ENCODE measurements around the gene NMRAL1. TPM values are rescaled to one million over a fixed set of nuclear protein-coding genes. Genes with fewer than 3 reads are reported as not detected.

NMRAL1 gene
- total RNA-seq, result 10 to 100 TPM; 50.1 to 79.1 (median 62.1) TPM
- total RNA-seq (2013), result 46.8 TPM
- 9.0 to 50.0 (median 33.5) reads per million in 29 experiments for total RNA-seq

DNA sequence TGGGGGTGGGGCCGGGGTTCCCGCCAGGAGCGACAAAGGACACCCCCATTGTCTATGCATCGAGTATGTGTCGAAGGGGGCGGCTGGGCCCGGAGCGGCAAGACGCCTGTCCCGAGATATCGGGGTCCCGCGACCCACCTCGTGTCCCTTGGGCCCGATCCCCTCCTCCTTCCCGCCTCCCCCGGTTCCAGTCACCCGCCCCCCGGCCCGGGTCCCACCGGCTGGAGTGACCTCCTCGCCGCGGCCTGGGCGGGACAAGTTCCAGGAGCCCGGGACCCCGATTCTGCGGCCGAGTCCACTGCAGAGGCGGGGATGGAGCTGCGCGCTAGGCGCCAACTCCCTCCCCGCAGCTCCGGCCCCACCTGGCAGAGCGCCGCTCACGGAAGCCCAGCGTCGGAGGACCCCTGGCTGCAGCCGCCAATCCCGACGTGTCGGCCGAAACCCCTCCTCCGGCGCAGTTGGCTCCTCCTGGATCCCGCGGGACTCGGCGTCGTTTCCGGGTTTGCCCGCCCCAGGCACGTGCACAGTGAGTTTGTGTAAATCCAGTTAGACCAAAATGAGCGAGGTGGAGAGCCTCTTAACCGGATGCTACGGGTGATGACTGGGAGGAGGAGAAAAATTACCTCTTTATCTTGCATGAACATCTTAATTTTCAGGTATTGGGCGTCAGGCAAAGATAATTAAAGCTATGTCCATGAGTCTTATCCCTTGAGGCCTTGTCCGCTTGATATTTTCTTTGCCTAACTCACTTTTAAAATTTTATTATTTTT is at the start of gene NMRAL1:
Gene NMRAL1 (minus strand): TSS at position 434 of the 770 bp plus-strand sequence. CDS start 493 bp downstream, outside the sequence.
- 2% methylated on average over 44 of the region's 60 CpGs for WGBS (ENCODE audit: insufficient coverage)
- H3K9me3 ChIP-seq, result no peaks in the 10 kb centered on the region
- peak within 1 kb of the TSS; percentile 84 to 86 for H3K27ac Mint-ChIP-seq

GRCh38 chr16:4523686-4524085 is 49.3 kb upstream of the NMRAL1 start:
- whole genome bisulfite sequencing (ENCODE audit: insufficient coverage), result 100% methylated on average over 3 of the region's 4 CpGs
- Histone ChIP-seq H3K36me3 (ENCODE audit: control insufficient read depth in 2 of 2, extremely low read depth in 1 of 2, insufficient read depth in 1 of 2, low read length in 1 of 2) (peaks cover 5 to 21% of the 10 kb centered on the region in 2 donors), H3K27me3 (replicated peaks in 1 of 2; ENCODE audit: control insufficient read depth in 2 of 2, extremely low read depth in 1 of 2, insufficient read depth in 2 of 2, low read length in 1 of 2) (no peaks in the 10 kb centered on the region), H3K4me1 (ENCODE audit: control insufficient read depth in 1 of 2, extremely low read depth in 1 of 2, insufficient read depth in 2 of 2, low read length in 2 of 2) (peaks cover 7 to 11% of the 10 kb centered on the region in 2 experiments), H3K27ac (ENCODE audit: low read length) (no peak overlapping the region), H3K9me3 (no peaks in the 10 kb centered on the region), H3K4me3 (ENCODE audit: control insufficient read depth in 1 of 2, extremely low read depth in 1 of 2, low read length in 1 of 2) (no peak overlapping the region)
- Mint-ChIP-seq H3K4me1 (peaks cover 31 to 43% (median 36%) of the 10 kb centered on the region in 3 donors), H3K9me3 (no peaks in the 10 kb centered on the region), H3K36me3 (peaks cover 3% of the 10 kb centered on the region), H3K4me3 (no peak overlapping the region), H3K27me3 (no peaks in the 10 kb centered on the region), H3K27ac (peak overlapping the region in 1 of 2 donors; percentile 44)
- POLR2A ChIA-PET, result no interaction called here
- ATAC-seq (replicated peaks in 1 of 4) (no peak), DNase-seq (no peak)
- CTCF ChIA-PET, result no interaction called here

More for the DNA sequence above, at the start of gene NMRAL1:
- H3K27ac ChIP-seq (ENCODE audit: low read length), result peak within 1 kb of the TSS; percentile 82
- H3K27me3 ChIP-seq (replicated peaks in 1 of 2; ENCODE audit: control insufficient read depth in 2 of 2, extremely low read depth in 1 of 2, insufficient read depth in 2 of 2, low read length in 1 of 2), result no peaks in the 10 kb centered on the region
- ChIA-PET POLR2A (interaction anchor here in 1 of 2 donors (0.7 kb wide), 1 partner anchor 27 kb away, joined by 3 read pairs; no protein-coding TSS in a partner anchor), CTCF (interaction anchor here in 1 of 2 donors (1.0 kb wide), 1 partner anchor 55 kb away, joined by 3 read pairs; no protein-coding TSS in a partner anchor)
- H3K4me1 ChIP-seq (ENCODE audit: control insufficient read depth in 1 of 2, extremely low read depth in 1 of 2, insufficient read depth in 2 of 2, low read length in 2 of 2), result peaks cover 25 to 55% of the 10 kb centered on the region in 2 experiments
- H3K4me3 ChIP-seq (ENCODE audit: control insufficient read depth in 1 of 2, extremely low read depth in 1 of 2, low read length in 1 of 2), result peak within 1 kb of the TSS; percentile 44 to 68
- no peaks in the 10 kb centered on the region for H3K27me3 Mint-ChIP-seq
- DNase-seq, result peak; percentile 68 to 91 (median 83)
- H3K4me1 Mint-ChIP-seq, result peaks cover 35 to 47% (median 44%) of the 10 kb centered on the region in 3 donors
- H3K4me3 Mint-ChIP-seq, result peak within 1 kb of the TSS; percentile 84 to 90 (median 88)
- peak; percentile 61 to 76 (median 66) for ATAC-seq (replicated peaks in 1 of 4)
- peaks cover 0 to 1% of the 10 kb centered on the region in 2 donors for H3K36me3 ChIP-seq (ENCODE audit: control insufficient read depth in 2 of 2, extremely low read depth in 1 of 2, insufficient read depth in 1 of 2, low read length in 1 of 2)
- H3K9me3 Mint-ChIP-seq, result no peaks in the 10 kb centered on the region
- H3K36me3 Mint-ChIP-seq, result peaks cover 12% of the 10 kb centered on the region

DNA sequence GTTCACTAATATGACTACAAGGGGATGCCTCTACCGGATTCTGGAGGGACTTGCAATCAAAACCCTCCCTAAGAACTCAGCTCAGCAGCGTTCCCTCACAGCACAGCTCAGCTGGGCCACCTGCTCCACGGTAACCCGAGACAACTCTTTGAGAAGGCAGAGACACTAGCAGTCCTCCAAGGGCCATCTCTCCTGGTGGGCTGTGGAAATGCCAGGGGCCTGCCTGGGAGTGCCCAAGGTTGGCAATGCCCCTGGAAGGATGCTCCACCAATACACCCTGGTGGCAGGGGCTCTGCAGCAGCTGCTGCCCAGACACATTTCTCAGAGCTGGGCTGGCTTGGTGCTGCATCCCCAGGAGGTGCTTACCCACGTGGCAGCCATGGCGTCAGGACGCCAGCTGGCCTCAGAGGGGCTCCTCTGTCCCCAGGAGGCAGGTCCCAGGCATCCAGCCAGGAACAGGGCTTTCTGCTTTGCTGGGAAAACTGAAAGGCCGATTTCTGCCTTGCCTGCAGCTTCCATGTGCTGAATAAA is 47.7 kb upstream of the NMRAL1 start:
- ChIA-PET CTCF (no interaction called here), POLR2A (no interaction called here)
- DNase-seq (no peak), ATAC-seq (replicated peaks in 1 of 4) (no peak)
- Mint-ChIP-seq H3K4me1 (peaks cover 28 to 36% (median 34%) of the 10 kb centered on the region in 3 donors), H3K36me3 (peaks cover 3% of the 10 kb centered on the region), H3K4me3 (no peak overlapping the region), H3K27ac (peak overlapping the region in 1 of 2 donors; percentile 66), H3K9me3 (no peaks in the 10 kb centered on the region), H3K27me3 (no peaks in the 10 kb centered on the region)
- Histone ChIP-seq H3K27me3 (replicated peaks in 1 of 2; ENCODE audit: control insufficient read depth in 2 of 2, extremely low read depth in 1 of 2, insufficient read depth in 2 of 2, low read length in 1 of 2) (no peaks in the 10 kb centered on the region), H3K4me3 (ENCODE audit: control insufficient read depth in 1 of 2, extremely low read depth in 1 of 2, low read length in 1 of 2) (no peak overlapping the region), H3K9me3 (no peaks in the 10 kb centered on the region), H3K27ac (ENCODE audit: low read length) (no peak overlapping the region), H3K36me3 (ENCODE audit: control insufficient read depth in 2 of 2, extremely low read depth in 1 of 2, insufficient read depth in 1 of 2, low read length in 1 of 2) (peaks cover 5 to 21% of the 10 kb centered on the region in 2 donors), H3K4me1 (ENCODE audit: control insufficient read depth in 1 of 2, extremely low read depth in 1 of 2, insufficient read depth in 2 of 2, low read length in 2 of 2) (peaks cover 0 to 23% of the 10 kb centered on the region in 2 experiments)
- WGBS (ENCODE audit: insufficient coverage), result 92% methylated on average over 8 of the region's 8 CpGs

GRCh38 chr16:4520913-4521312 is 46.5 kb upstream of the NMRAL1 start:
- Mint-ChIP-seq H3K27me3 (no peaks in the 10 kb centered on the region), H3K4me3 (no peak overlapping the region), H3K36me3 (peaks cover 3% of the 10 kb centered on the region), H3K9me3 (no peaks in the 10 kb centered on the region), H3K27ac (no peak overlapping the region), H3K4me1 (peaks cover 31 to 40% (median 34%) of the 10 kb centered on the region in 3 donors)
- no peak overlapping the region for H3K4me3 ChIP-seq (ENCODE audit: control insufficient read depth in 1 of 2, extremely low read depth in 1 of 2, low read length in 1 of 2)
- WGBS (ENCODE audit: insufficient coverage), result 96% methylated on average over 4 of the region's 7 CpGs
- peaks cover 5 to 21% of the 10 kb centered on the region in 2 donors for H3K36me3 ChIP-seq (ENCODE audit: control insufficient read depth in 2 of 2, extremely low read depth in 1 of 2, insufficient read depth in 1 of 2, low read length in 1 of 2)
- ChIA-PET CTCF (interaction anchor here in 1 of 2 donors (0.6 kb wide), 1 partner anchor 36 kb away, joined by 5 read pairs; no protein-coding TSS in a partner anchor), POLR2A (no interaction called here)
- H3K27ac ChIP-seq (ENCODE audit: low read length), result no peak overlapping the region
- DNase-seq (no peak), ATAC-seq (replicated peaks in 1 of 4) (no peak)
- peaks cover 2 to 23% of the 10 kb centered on the region in 2 experiments for H3K4me1 ChIP-seq (ENCODE audit: control insufficient read depth in 1 of 2, extremely low read depth in 1 of 2, insufficient read depth in 2 of 2, low read length in 2 of 2)
- H3K9me3 ChIP-seq, result no peaks in the 10 kb centered on the region
- no peaks in the 10 kb centered on the region for H3K27me3 ChIP-seq (replicated peaks in 1 of 2; ENCODE audit: control insufficient read depth in 2 of 2, extremely low read depth in 1 of 2, insufficient read depth in 2 of 2, low read length in 1 of 2)

DNA sequence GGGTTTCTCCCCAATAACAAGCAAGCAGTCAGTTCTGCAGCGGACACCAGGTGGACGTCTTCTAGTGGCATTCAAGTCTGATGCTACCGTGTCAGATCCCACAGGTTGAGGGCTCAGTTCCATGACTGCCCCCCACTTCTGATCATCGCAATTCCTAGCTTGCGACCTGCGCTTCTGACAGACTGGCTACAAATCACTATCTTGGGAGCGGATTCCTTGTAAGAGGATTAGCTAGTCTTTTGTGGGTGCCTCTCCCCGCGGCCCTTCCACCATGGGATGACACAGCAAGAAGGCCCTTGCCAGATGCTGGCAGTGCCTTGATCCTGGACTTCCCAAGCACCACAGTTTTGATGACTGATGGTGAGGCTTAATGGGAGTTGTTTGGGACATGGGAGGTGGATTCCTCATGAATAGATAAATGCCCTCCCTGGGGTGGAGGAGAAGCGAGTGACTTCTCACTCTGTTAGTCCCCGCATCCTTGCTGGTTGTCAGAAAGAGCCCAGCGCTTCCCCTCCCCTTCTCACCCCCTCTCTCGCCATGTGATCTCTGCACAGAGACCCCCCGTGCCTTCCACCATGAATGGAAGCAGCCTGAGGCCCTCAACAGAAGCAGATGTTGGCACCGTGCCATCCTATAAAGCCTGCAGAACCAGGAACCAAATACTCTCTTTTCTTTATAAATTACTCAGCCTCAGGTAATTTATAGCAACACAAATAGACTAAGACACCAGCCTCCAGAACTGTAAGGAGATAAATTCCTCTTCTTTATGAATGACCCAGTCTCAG is 45.0 kb upstream of the NMRAL1 start:
- Mint-ChIP-seq H3K36me3 (no peaks in the 10 kb centered on the region), H3K27ac (peak overlapping the region; percentile 52 to 71), H3K4me1 (peaks cover 40 to 51% (median 44%) of the 10 kb centered on the region in 3 donors), H3K27me3 (no peaks in the 10 kb centered on the region), H3K4me3 (no peak overlapping the region), H3K9me3 (no peaks in the 10 kb centered on the region)
- no peak overlapping the region for H3K4me3 ChIP-seq (ENCODE audit: control insufficient read depth in 1 of 2, extremely low read depth in 1 of 2, low read length in 1 of 2)
- peaks cover 5 to 21% of the 10 kb centered on the region in 2 donors for H3K36me3 ChIP-seq (ENCODE audit: control insufficient read depth in 2 of 2, extremely low read depth in 1 of 2, insufficient read depth in 1 of 2, low read length in 1 of 2)
- no peaks in the 10 kb centered on the region for H3K9me3 ChIP-seq
- 93% methylated on average over 8 of the region's 15 CpGs for WGBS (ENCODE audit: insufficient coverage)
- DNase-seq, result no peak
- peaks cover 16 to 35% of the 10 kb centered on the region in 2 experiments for H3K4me1 ChIP-seq (ENCODE audit: control insufficient read depth in 1 of 2, extremely low read depth in 1 of 2, insufficient read depth in 2 of 2, low read length in 2 of 2)
- ChIA-PET CTCF (interaction anchor here (0.6 to 1.6 kb wide), 3 partner anchors 13 to 91 kb away, joined by 3 to 5 read pairs (median 3); no protein-coding TSS in a partner anchor), POLR2A (no interaction called here)
- H3K27me3 ChIP-seq (replicated peaks in 1 of 2; ENCODE audit: control insufficient read depth in 2 of 2, extremely low read depth in 1 of 2, insufficient read depth in 2 of 2, low read length in 1 of 2), result no peaks in the 10 kb centered on the region
- no peak overlapping the region for H3K27ac ChIP-seq (ENCODE audit: low read length)
- no peak for ATAC-seq (replicated peaks in 1 of 4)

All from T-cell (primary cell).